Tibial nerve (tissue), 4 donors: Measurements from ENCODE around the gene EOLA1. TPM values are rescaled to one million over a fixed set of nuclear protein-coding genes. Genes with fewer than 3 reads are reported as not detected.

Experiments
- DNase-seq, 2 donors: peaks; one replicate each; pipeline ENCODE4 v3.0.0-alpha.2; 2019; ENCODE audit warnings: low spot score in 2 of 2
- H3K27ac ChIP-seq, 4 donors: fragments of 200-600 bp; sonication (generic) in 3 of 4; one replicate each; pipeline ENCODE4 v1.5.1; 2017 to 2019; ENCODE audit warnings: mild to moderate bottlenecking in 1 of 4
- H3K27me3 ChIP-seq, 2 donors: fragments of 200-600 bp; sonication (generic) in 1 of 2; one replicate each; pipeline versions ENCODE4 v1.5.1 to v1.6.0; 2017 to 2019
- H3K36me3 ChIP-seq, 3 donors: fragments of 200-600 bp; sonication (generic); one replicate each; pipeline ENCODE4 v1.5.1; 2018 to 2019
- H3K4me1 ChIP-seq, 4 donors: fragments of 200-600 bp; sonication (generic) in 3 of 4; one replicate each; pipeline ENCODE4 v1.5.1; 2017 to 2019
- H3K4me3 ChIP-seq, 4 donors: fragments of 200-600 bp; sonication (generic) in 3 of 4; one replicate each; pipeline ENCODE4 v1.5.1; 2017 to 2019; ENCODE audit warnings: mild to moderate bottlenecking in 1 of 4, moderate library complexity in 1 of 4
- H3K9me3 ChIP-seq, 4 donors: fragments of 200-600 bp; sonication (generic) in 3 of 4; one replicate each; pipeline ENCODE4 v1.5.1; 2017 to 2019
- EP300 ChIP-seq, 2 donors: sonication (generic); formaldehyde crosslinking; IDR thresholded peaks; one replicate each; pipeline ENCODE4 v1.6.1; 2017; ENCODE audit warnings: antibody characterized with exemption in 2 of 2, mild to moderate bottlenecking in 1 of 2
- POLR2A ChIP-seq, 2 donors: fragments of 450-650 bp; IDR thresholded peaks; one replicate each; pipeline ENCODE4 v1.6.1; 2017; ENCODE audit warnings: antibody characterized with exemption in 2 of 2, mild to moderate bottlenecking in 2 of 2, moderate library complexity in 2 of 2
- WGBS, 2 donors: methylation state at CpG; one replicate each; pipeline ENCODE4 v1.1.5; 2018; 5-methylcytosine and 5-hydroxymethylcytosine counted together
- total RNA-seq, 4 donors: library from RNA; depleted of rRNA; stranded (reverse); fragments of >200 nt; gene quantifications; one replicate each; pipeline ENCODE4 v1.1.0, GENCODE V29; 2016
- TF ChIP-seq, protein P1 (sequence below), 5 experiments: fragments of 200-600 bp in 3 of 5; fragments of 450-650 bp in 2 of 5; sonication (generic) in 3 of 5; IDR thresholded peaks; one replicate each; pipeline ENCODE4 v1.5.1; 2016 to 2019; ENCODE audit warnings: antibody characterized with exemption in 5 of 5, mild to moderate bottlenecking in 3 of 5, moderate library complexity in 2 of 5

EOLA1 gene
- 10 to 100 TPM in 3 of 4 donors, 1 to 10 TPM in 1; 9.8 to 16.5 (median 12.3) TPM for total RNA-seq

- Histone ChIP-seq H3K27ac (peak within 1 kb of the TSS; percentile 63 to 92 (median 89)), H3K36me3 (peaks cover 0 to 3% (median 0%) of the 10 kb centered on the region in 3 donors), H3K4me1 (peaks cover 0 to 9% (median 2%) of the 10 kb centered on the region in 4 donors), H3K27me3 (no peaks in the 10 kb centered on the region), H3K9me3 (no peaks in the 10 kb centered on the region), H3K4me3 (peak within 1 kb of the TSS; percentile 51 to 65 (median 60))
- TF ChIP-seq EP300 (IDR thresholded peaks at IDR 0.05): peak; percentile 69 to 87
- TF ChIP-seq, protein P1, sequence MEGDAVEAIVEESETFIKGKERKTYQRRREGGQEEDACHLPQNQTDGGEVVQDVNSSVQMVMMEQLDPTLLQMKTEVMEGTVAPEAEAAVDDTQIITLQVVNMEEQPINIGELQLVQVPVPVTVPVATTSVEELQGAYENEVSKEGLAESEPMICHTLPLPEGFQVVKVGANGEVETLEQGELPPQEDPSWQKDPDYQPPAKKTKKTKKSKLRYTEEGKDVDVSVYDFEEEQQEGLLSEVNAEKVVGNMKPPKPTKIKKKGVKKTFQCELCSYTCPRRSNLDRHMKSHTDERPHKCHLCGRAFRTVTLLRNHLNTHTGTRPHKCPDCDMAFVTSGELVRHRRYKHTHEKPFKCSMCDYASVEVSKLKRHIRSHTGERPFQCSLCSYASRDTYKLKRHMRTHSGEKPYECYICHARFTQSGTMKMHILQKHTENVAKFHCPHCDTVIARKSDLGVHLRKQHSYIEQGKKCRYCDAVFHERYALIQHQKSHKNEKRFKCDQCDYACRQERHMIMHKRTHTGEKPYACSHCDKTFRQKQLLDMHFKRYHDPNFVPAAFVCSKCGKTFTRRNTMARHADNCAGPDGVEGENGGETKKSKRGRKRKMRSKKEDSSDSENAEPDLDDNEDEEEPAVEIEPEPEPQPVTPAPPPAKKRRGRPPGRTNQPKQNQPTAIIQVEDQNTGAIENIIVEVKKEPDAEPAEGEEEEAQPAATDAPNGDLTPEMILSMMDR (IDR thresholded peaks at IDR 0.05): peak in 1 of 5 experiments; percentile 15
- TF ChIP-seq POLR2A (IDR thresholded peaks at IDR 0.05): peak in 1 of 2 donors; percentile 52
- 1 to 53% methylated on average over 14 to 69 of the region's 71 CpGs for WGBS, 2 donors
- peak; percentile 59 to 68 for DNase-seq
Measured at GRCh38 chrX:149540621-149541520, at the start of gene EOLA1. Gene EOLA1, plus strand, starts transcription at chrX:149541012. Its CDS starts 4,619 bp downstream, at chrX:149545631.

DNA sequence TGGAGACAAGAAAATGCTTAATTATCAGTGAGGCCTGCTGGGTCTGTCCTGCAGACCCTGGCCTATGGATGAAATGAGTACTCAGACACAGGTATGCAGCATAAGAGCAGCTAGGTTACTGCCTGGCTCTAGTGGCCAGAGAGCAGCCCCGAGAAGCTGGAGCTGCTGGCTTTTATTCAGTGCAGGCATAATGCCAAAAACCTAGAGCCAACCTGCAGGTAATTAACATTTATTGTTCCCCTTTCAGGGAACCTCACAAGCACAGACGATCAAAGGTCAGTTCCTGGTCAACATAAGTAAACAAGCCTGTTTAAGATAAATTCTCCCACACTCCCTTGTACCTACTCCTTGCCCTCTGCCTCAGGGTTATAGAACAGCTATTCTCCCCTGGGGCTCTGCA lies 49.0 kb upstream of the EOLA1 start:
- WGBS, 2 donors: 34 to 54% methylated on average over 2 of the region's 2 CpGs
- Histone ChIP-seq H3K4me3 (no peak overlapping the region), H3K27me3 (no peaks in the 10 kb centered on the region), H3K4me1 (no peaks in the 10 kb centered on the region), H3K36me3 (peaks cover 0 to 84% (median 0%) of the 10 kb centered on the region in 3 donors), H3K27ac (no peak overlapping the region), H3K9me3 (no peaks in the 10 kb centered on the region)
- TF ChIP-seq EP300 (IDR thresholded peaks at IDR 0.05): no peak
- TF ChIP-seq, protein P1 (IDR thresholded peaks at IDR 0.05): no peak
- TF ChIP-seq POLR2A (IDR thresholded peaks at IDR 0.05): no peak
- DNase-seq: no peak

GRCh38 chrX:149493567-149494562 lies 46.9 kb upstream of the EOLA1 start:
- Histone ChIP-seq H3K36me3 (peaks cover 0 to 91% (median 0%) of the 10 kb centered on the region in 3 donors), H3K4me1 (no peaks in the 10 kb centered on the region), H3K9me3 (no peaks in the 10 kb centered on the region), H3K27ac (no peak overlapping the region), H3K4me3 (no peak overlapping the region), H3K27me3 (no peaks in the 10 kb centered on the region)
- DNase-seq: no peak
- TF ChIP-seq, protein P1 (IDR thresholded peaks at IDR 0.05): no peak
- TF ChIP-seq EP300 (IDR thresholded peaks at IDR 0.05) (no peak), POLR2A (IDR thresholded peaks at IDR 0.05) (no peak)
- WGBS, 2 donors: 72 to 83% methylated on average over 11 to 13 of the region's 13 CpGs

- DNase-seq: no peak
- WGBS, 2 donors: 74 to 100% methylated on average over 3 to 4 of the region's 4 CpGs
- no peaks in the 10 kb centered on the region for H3K27me3 ChIP-seq
- no peaks in the 10 kb centered on the region for H3K9me3 ChIP-seq
- peaks cover 0 to 92% (median 0%) of the 10 kb centered on the region in 3 donors for H3K36me3 ChIP-seq
- H3K27ac ChIP-seq: no peak overlapping the region
- H3K4me3 ChIP-seq: no peak overlapping the region
- no peaks in the 10 kb centered on the region for H3K4me1 ChIP-seq
- TF ChIP-seq, protein P1 (IDR thresholded peaks at IDR 0.05): no peak
- no peak for TF ChIP-seq EP300 (IDR thresholded peaks at IDR 0.05)
- TF ChIP-seq POLR2A (IDR thresholded peaks at IDR 0.05): no peak
Measured at GRCh38 chrX:149494844-149495565, 45.8 kb upstream of the EOLA1 start.
